GOT3 (cell line): ENCODE measurements around the gene TGM6.

Experiments
- DNase-seq: peaks from one replicate; lab custom pipeline; 2025; ENCODE audit warnings: mixed read lengths; lab: John Stamatoyannopoulos, UW

Gene TGM6

GRCh38 chr20:2380601-2381000, at the start of gene TGM6:
TGM6 (plus strand) TSS chr20:2380901; CDS start chr20:2380969, 68 bp downstream.
- DNase-seq, result no peak

GRCh38 chr20:2331106-2331505, 49.6 kb upstream of the TGM6 start:
- DNase-seq, result no peak

- DNase-seq, result no peak
Measured at GRCh38 chr20:2331901-2332565, 48.7 kb upstream of the TGM6 start.

GRCh38 chr20:2332711-2333110, 48.0 kb upstream of the TGM6 start:
- DNase-seq, result no peak

GRCh38 chr20:2333821-2334220, 46.9 kb upstream of the TGM6 start:
- no peak for DNase-seq

- DNase-seq, result no peak
Measured at GRCh38 chr20:2335096-2335870, 45.4 kb upstream of the TGM6 start.

GRCh38 chr20:2336471-2336870, 44.2 kb upstream of the TGM6 start:
- no peak for DNase-seq

GRCh38 chr20:2337142-2337541, 43.6 kb upstream of the TGM6 start:
- no peak for DNase-seq

GRCh38 chr20:2338411-2339066, 42.2 kb upstream of the TGM6 start:
- no peak for DNase-seq

- DNase-seq, result no peak
Measured at GRCh38 chr20:2340136-2340535, 40.6 kb upstream of the TGM6 start.

GRCh38 chr20:2340823-2341222, 39.9 kb upstream of the TGM6 start:
- DNase-seq, result no peak

GRCh38 chr20:2341336-2341735, 39.4 kb upstream of the TGM6 start:
- no peak for DNase-seq

- DNase-seq, result no peak
Measured at GRCh38 chr20:2342243-2342642, 38.5 kb upstream of the TGM6 start.

- DNase-seq, result no peak
Measured at GRCh38 chr20:2346188-2346587, 34.5 kb upstream of the TGM6 start.

GRCh38 chr20:2348336-2348735, 32.4 kb upstream of the TGM6 start:
- DNase-seq, result no peak

GRCh38 chr20:2349801-2350200, 30.9 kb upstream of the TGM6 start:
- no peak for DNase-seq

- no peak for DNase-seq
Measured at GRCh38 chr20:2350606-2351005, 30.1 kb upstream of the TGM6 start.

GRCh38 chr20:2353231-2353630, 27.5 kb upstream of the TGM6 start:
- DNase-seq, result no peak

GRCh38 chr20:2357114-2357513, 23.6 kb upstream of the TGM6 start:
- DNase-seq, result no peak

GRCh38 chr20:2358006-2358405, 22.7 kb upstream of the TGM6 start:
- no peak for DNase-seq

GRCh38 chr20:2361035-2361593, 19.6 kb upstream of the TGM6 start:
- no peak for DNase-seq

GRCh38 chr20:2363187-2363586, 17.5 kb upstream of the TGM6 start:
- DNase-seq, result no peak

- DNase-seq, result no peak
Measured at GRCh38 chr20:2363587-2363986, 17.1 kb upstream of the TGM6 start.
